Esophagus muscularis mucosa (tissue), 4 donors: ENCODE measurements around the gene HECA.

Source experiments
- CTCF ChIP-seq, 3 experiments: fragments of 200-600 bp in 2 of 3; fragments of 450-650 bp in 1 of 3; sonication (generic) in 2 of 3; IDR thresholded peaks; one replicate each; pipeline ENCODE4 v1.5.1; 2017 to 2019; ENCODE audit warnings: antibody characterized with exemption in 3 of 3, mild to moderate bottlenecking in 2 of 3, moderate library complexity in 1 of 3
- EP300 ChIP-seq: sonication (generic); formaldehyde crosslinking; IDR thresholded peaks from one replicate; pipeline ENCODE4 v1.6.1; 2017; ENCODE audit warnings: antibody characterized with exemption
- POLR2A ChIP-seq: fragments of 450-650 bp; IDR thresholded peaks from one replicate; pipeline ENCODE4 v1.6.1; 2017; ENCODE audit warnings: antibody characterized with exemption, moderate library complexity, mild to moderate bottlenecking, low read depth

- no peak for TF ChIP-seq CTCF (IDR thresholded peaks at IDR 0.05)
- no peak for TF ChIP-seq EP300
- TF ChIP-seq POLR2A: no peak
Measured at GRCh38 chr6:139153855-139154254, 19.0 kb downstream of the HECA start.
